ENCODE data around the gene SMARCAD1.

The SMARCAD1 gene

DNA sequence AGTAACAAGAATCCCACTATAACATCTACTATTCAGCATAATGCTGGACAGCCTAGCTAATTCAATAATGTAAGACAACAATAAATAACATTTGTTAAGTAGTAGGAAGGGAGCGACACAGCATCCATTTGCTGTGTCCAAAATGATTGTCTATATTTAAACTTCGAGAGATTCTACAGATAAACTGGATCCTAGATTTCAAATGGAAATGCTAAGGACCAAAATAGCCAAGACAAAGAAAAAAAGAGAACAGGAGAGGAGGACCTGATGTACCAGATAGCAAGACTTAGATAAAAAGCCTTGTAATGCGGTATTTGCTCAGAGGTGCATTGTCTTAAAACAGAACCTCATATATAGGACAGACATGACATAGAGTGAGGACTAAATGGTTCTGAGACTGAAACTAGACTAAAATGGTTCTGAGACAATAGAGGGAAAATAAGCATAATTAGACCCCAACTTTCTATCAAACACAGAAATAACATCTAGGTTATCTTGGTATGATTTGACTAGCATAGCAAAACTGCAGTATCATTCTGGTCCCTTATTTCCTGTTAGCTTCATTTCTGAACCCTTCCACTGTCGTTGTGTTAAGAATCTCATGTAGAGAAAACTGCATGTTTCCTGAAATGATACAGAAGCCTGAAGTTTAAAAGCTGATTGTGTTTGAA, 131.2 kb downstream of the SMARCAD1 start:
- Histone ChIP-seq H3K27me3 (no peaks in the 10 kb centered on the region), H3K36me3 (no peaks in the 10 kb centered on the region), H3K4me3 (ENCODE audit: low read depth in 1 of 2, low read length in 1 of 2) (no peak overlapping the region), H3K27ac (no peak overlapping the region), H3K4me1 (ENCODE audit: control insufficient read depth in 1 of 2, insufficient read depth in 1 of 2, low read depth in 1 of 2, low read length in 1 of 2) (peaks cover 0 to 7% of the 10 kb centered on the region in 2 experiments), H3K9me3 (no peaks in the 10 kb centered on the region)
- TF ChIP-seq CTCF (IDR thresholded peaks at IDR 0.05): no peak

DNA sequence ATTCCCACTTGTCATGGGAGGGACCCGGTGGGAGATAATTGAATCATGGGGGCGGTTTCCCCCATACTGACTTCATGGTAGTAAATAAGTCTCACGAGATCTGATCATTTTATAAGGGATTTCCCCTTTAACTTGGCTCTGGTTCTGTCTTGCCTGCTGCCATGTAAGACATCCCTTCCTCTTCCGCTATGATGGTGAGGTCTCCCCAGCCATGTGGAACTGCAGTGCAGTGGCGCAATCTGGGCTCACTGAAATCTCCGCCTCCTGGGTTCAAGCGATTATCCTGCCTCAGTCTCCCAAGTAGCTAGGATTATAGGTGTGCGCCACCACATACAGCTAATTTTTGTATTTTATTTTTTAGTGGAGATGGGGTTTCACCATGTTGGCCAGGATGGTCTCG, 132.1 kb downstream of the SMARCAD1 start:
- Histone ChIP-seq H3K27ac (no peak overlapping the region), H3K27me3 (no peaks in the 10 kb centered on the region), H3K4me3 (ENCODE audit: low read depth in 1 of 2, low read length in 1 of 2) (no peak overlapping the region), H3K9me3 (no peaks in the 10 kb centered on the region), H3K36me3 (no peaks in the 10 kb centered on the region), H3K4me1 (ENCODE audit: control insufficient read depth in 1 of 2, insufficient read depth in 1 of 2, low read depth in 1 of 2, low read length in 1 of 2) (peaks cover 0 to 7% of the 10 kb centered on the region in 2 experiments)
- TF ChIP-seq CTCF (IDR thresholded peaks at IDR 0.05): no peak

Measured in neutrophil (primary cell).